Fibroblast of skin of right quadriceps (primary cell): Measurements from ENCODE around the gene GATAD1.

Source experiments
- DNase-seq: peaks from one replicate; pipeline ENCODE4 v3.0.0-alpha.2; 2013

The GATAD1 gene

DNA sequence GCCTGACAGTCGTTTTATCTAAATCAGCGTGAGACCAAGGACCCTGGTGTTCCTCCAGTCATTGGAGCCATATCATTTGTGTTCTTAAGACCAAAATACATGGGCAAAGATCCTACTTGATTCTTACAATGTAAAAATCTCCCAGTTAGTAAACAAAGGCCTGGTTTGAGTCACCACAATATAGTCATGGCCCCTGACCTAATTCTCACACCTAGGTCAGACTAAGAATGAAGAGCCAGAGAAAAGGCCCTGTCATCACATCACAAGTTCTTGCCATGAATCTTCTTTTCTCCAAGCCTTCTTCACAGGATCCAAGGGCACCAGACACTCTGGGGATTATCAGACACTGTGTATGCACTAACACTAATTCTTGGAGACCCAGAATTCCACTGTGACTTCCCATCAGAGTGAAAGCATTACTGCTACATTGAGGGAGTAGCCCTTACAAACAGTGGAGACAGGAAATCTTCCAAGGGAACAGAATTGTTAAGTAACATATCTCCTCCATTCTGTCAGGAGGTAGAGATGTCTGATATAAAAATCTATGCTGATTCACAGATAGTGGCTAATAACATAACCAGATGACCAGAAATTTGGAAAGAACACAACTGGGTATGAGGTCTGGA lies 38.1 kb downstream of the GATAD1 start:
- no peak for DNase-seq

DNA sequence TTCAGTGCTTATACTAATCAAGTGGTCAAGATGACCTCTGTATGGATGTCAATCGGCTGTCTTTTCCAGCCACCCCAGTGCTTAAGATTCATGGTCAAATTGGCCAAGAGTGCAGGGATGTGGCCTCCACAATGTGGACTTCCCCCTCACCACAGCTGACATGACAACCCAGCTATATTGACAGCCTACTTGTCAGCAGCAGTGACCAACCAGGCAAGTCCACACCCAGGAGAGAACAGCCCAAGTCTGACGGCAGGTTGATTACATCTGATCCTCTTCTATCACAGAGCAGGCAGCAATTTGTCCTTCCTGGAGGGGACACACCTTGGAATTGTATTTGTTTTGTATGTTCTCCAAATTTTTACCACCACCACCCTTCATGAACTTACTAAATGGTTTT lies 38.7 kb downstream of the GATAD1 start:
- no peak for DNase-seq

DNA sequence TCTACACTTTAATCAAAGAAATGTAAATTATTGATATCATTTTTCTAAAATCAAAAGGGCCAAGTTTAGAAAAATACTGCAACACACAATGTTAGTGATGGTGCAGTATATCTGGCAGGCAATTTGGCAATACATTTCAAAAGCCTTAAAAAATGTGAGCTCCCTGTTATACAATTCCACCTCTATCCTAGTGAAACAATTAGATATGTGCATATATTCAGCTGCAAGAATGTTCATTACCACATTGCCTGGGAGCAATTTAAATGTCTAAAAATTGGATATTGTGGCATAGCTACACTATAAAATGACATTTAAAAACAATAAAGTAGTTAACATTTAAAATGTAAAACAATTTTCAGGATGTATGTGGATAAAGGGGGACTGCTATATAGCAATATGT lies 40.5 kb downstream of the GATAD1 start:
- DNase-seq: no peak

DNA sequence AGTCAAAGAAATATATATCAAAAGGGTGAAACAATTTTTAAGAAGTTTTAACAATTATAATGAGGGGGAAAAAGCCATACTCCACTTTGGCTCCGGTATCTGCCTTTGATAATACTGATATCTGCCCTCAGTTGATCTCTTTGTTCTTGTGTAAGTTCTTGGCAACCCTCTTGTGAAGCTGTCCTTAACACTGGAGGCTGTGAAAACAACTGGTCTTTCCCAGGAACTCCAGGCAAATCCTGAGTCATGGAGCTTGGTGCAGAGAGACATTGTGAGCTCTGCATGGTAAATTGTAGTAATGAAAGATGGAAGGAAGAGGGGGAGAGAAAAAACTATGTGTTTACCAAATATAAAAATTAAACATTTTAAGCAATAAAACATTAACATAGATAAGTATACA lies 42.4 kb downstream of the GATAD1 start:
- DNase-seq: no peak

DNA sequence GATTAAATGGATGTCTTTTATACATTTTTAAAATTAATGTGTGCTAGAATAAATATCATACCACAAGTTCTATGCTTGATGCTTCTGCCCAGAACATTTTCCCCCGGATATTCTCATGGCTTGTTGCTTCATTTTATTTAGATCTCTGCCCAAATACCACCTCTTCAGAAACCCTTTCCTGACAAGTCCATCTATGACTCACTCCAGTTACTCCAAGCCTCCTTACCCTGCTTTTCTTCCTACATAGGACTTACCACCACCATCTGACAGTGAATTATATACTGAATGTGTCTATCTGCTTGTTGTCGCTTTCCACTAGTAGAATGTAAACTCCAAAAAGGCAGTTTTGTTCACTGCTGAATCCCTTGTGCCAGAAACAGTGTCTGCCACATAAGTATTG lies 49.6 kb downstream of the GATAD1 start:
- no peak for DNase-seq

DNA sequence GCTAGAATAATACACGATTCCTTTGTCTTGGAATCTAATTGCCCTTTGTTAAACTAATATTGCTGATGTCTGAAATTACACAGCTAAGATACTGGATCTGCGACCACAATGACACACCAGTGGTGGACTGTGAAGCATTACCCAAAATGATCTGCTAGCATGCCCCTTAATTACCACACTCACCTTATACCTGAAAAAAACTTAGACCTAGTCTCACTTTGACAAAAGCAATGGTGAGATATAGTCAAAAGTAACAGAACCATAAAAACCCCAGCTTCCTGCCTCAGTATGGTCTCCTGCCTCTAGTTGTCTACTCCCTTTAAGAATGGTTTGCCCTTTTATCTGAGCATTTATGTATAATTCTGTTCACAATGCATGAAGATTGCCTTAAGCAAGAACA lies 51.3 kb downstream of the GATAD1 start:
- DNase-seq: no peak

DNA sequence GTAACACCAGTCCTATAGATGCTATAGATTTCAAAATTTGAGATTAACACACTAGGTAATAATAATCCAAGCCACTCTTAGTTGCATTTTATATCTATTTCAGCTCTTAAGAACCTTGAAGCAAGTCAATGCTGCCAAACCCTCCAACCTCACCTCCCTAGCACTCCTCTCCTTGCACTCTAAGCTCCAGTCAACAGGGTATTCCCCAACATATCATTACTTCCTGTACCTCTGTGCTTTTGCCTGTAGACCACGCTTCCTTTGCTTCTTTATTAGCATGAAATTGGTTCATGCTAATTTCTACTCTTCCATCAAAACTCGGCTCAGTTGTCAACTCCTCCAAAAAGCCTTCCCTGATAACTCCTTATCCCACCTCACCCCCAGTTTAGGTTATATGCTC lies 56.5 kb downstream of the GATAD1 start:
- no peak for DNase-seq

DNA sequence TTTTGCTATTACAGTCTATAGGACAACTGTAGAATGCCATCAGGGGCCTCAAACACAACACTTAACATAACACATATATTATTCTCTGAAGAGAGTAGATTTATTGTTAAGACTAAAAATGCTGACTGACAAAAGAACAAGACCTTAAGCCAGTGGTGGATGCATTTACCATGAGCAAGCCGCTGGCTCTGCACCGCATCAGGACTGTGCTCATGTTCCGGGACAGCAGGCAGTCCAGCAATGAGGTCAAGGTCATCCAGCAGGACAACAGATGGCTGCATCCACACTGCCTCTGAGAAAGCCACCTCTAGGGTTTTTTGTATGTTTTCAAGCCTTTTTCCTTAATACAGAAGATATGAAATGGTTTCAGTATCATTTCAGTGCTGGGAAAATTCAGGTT lies 57.3 kb downstream of the GATAD1 start:
- DNase-seq: no peak

DNA sequence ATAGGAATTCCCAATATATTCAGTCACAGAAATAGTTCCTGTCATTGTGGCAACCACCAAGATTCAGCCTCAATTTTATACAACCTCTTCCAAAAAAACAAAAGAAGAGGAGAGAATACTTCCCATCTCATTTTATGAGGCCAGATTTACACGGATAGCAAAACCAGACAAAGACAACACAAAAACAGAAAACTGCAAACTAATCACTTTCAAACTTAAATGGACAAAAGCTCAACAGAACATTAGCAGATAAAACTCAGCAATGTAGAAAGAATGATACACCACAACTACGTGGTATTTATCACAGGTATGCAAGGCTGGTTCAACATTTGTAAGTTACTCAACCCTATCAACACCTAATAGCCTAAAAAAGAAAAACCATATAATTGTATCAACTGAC lies 59.1 kb downstream of the GATAD1 start:
- no peak for DNase-seq

DNA sequence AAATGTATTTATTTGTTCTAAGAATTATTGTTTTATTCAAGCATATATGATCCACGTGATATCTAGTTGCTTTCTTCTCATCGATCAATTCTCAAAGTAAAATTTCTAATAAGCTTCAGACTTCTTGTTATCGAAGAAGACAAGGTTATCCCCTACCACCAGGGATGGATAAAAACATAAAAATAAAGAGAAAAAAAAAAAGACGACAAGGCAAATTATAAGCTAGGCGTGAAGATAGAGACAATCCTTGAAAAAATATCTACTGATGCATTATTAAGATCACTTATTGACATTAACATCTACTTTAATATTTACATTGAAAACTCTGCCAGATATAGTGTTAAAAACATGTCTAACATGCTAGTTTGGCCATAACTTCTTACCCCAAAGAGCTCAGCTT lies 61.7 kb downstream of the GATAD1 start:
- no peak for DNase-seq
